HepG2 (cell line): ENCODE results near the gene NSUN6. TPM values are rescaled to one million over a fixed set of nuclear protein-coding genes. Genes with fewer than 3 reads are reported as not detected.

Experiments
- ARID3A ChIP-seq: IDR thresholded peaks from 2 replicates; pipeline ENCODE4 v1.6.1; 2012; ENCODE audit warnings: low read depth, low read length, improper control_type of control experiment
- ATF2 ChIP-seq: sonication (generic); formaldehyde crosslinking; IDR thresholded peaks from 2 replicates; pipeline ENCODE4 v1.4.0; 2020; ENCODE audit warnings: missing genetic modification reagents
- ATF7 ChIP-seq, 2 experiments: fragments of 450-650 bp in 1 of 2; sonication (generic) in 1 of 2; formaldehyde crosslinking in 1 of 2; IDR thresholded peaks; 2 replicates each; pipeline versions ENCODE4 v1.4.0 to v1.6.1; 2016 to 2020; ENCODE audit warnings: antibody characterized with exemption in 1 of 2, mild to moderate bottlenecking in 1 of 2, missing genetic modification reagents in 1 of 2
- DPF2 ChIP-seq: sonication (generic); formaldehyde crosslinking; IDR thresholded peaks from 2 replicates; pipeline ENCODE4 v1.4.0; 2020; ENCODE audit warnings: mild to moderate bottlenecking, low read depth, missing genetic modification reagents, borderline replicate concordance
- GLMP ChIP-seq: sonication (generic); formaldehyde crosslinking; IDR thresholded peaks from 2 replicates; pipeline ENCODE4 v1.9.0; 2021; ENCODE audit warnings: missing genetic modification reagents, mild to moderate bottlenecking, borderline replicate concordance
- KDM2A ChIP-seq: sonication (generic); formaldehyde crosslinking; IDR thresholded peaks from 2 replicates; pipeline ENCODE4 v1.4.0; 2020; ENCODE audit warnings: low read depth, missing genetic modification reagents, borderline replicate concordance
- MBD4 ChIP-seq: IDR thresholded peaks from 2 replicates; pipeline ENCODE4 v1.6.1; 2012; ENCODE audit warnings: low read length, inconsistent platforms, borderline replicate concordance
- MLLT10 ChIP-seq: sonication (generic); formaldehyde crosslinking; IDR thresholded peaks from 2 replicates; pipeline ENCODE4 v1.4.0; 2020; ENCODE audit warnings: missing genetic modification reagents
- MNT ChIP-seq: fragments of 450-650 bp; IDR thresholded peaks from 2 replicates; pipeline ENCODE4 v1.6.1; 2016
- MYPOP ChIP-seq: sonication (generic); formaldehyde crosslinking; IDR thresholded peaks from 2 replicates; pipeline ENCODE4 v1.8.1; 2023; ENCODE audit warnings: mild to moderate bottlenecking, moderate library complexity, missing genetic modification reagents
- NFE2L2 ChIP-seq: fragments of 150-350 bp; IDR thresholded peaks from 2 replicates; pipeline ENCODE4 v1.6.1; 2014; ENCODE audit warnings: low read length
- SIN3A ChIP-seq: IDR thresholded peaks from 2 replicates; pipeline ENCODE4 v1.6.1; 2011; ENCODE audit warnings: low read depth, mild to moderate bottlenecking, control low read depth, low read length, borderline replicate concordance
- SMAD1 ChIP-seq: sonication (generic); formaldehyde crosslinking; IDR thresholded peaks from 2 replicates; pipeline ENCODE4 v1.4.0; 2020; ENCODE audit warnings: missing genetic modification reagents, low read depth, mild to moderate bottlenecking, borderline replicate concordance
- SOX13 ChIP-seq, 3 experiments: fragments of 450-650 bp in 1 of 3; sonication (generic) in 1 of 3; formaldehyde crosslinking in 1 of 3; IDR thresholded peaks in 2 of 3; conservative IDR thresholded peaks in 1 of 3; 2 replicates each; pipeline versions ENCODE4 v1.5.0 to v1.6.1; 2016 to 2020; ENCODE audit warnings: antibody characterized with exemption in 1 of 3, mild to moderate bottlenecking in 1 of 3, missing compliant biosample characterization in 1 of 3, missing genetic modification reagents in 1 of 3, moderate library complexity in 1 of 3
- SRSF4 ChIP-seq: fragments of 200-400 bp; formaldehyde crosslinking; IDR thresholded peaks from one replicate; pipeline ENCODE4 v1.6.1; 2018; ENCODE audit warnings: mild to moderate bottlenecking, low read depth, low read length, moderate library complexity; ENCODE audit not compliant: poor library complexity, severe bottlenecking
- ZKSCAN8 ChIP-seq: IDR thresholded peaks from 2 replicates; pipeline ENCODE4 v1.6.1; 2016; ENCODE audit warnings: borderline replicate concordance, missing genetic modification reagents, missing compliant biosample characterization
- ZMAT3 ChIP-seq: sonication (generic); formaldehyde crosslinking; conservative IDR thresholded peaks from 2 replicates; pipeline ENCODE4 v1.7.0; 2021; ENCODE audit warnings: missing genetic modification reagents
- ZNF580 ChIP-seq: IDR thresholded peaks from 2 replicates; pipeline ENCODE4 v1.6.1; 2016; ENCODE audit warnings: low read depth, borderline replicate concordance
- ZNF891 ChIP-seq: sonication (generic); formaldehyde crosslinking; IDR thresholded peaks from 2 replicates; pipeline ENCODE4 v1.5.0; 2020; ENCODE audit warnings: mild to moderate bottlenecking, missing genetic modification reagents
- polyA plus RNA-seq, 8 experiments: library from polyadenylated mRNA; depleted of rRNA in 3 of 8; stranded (reverse) in 7 of 8; unstranded in 1 of 8; fragments of >200 nt; fragmentation: Illumina TruSeq in 4 of 8; extraction: Trizol in 4 of 8; gene quantifications; 2 replicates each; pipeline versions ENCODE4 v1.2.1 to v1.2.3, GENCODE V29; 2011 to 2016; ENCODE audit warnings: low read depth in 4 of 8, missing spikeins in 1 of 8, mixed read lengths in 1 of 8; ENCODE audit not compliant: insufficient read depth in 1 of 8
- total RNA-seq, 5 experiments: library from RNA; depleted of rRNA; stranded (reverse); fragments of >200 nt; fragmentation: Illumina TruSeq; extraction: Trizol; gene quantifications; 2 replicates each; pipeline ENCODE4 v1.2.3, GENCODE V29; 2016; ENCODE audit warnings: low read depth in 1 of 5

NSUN6 gene
- total and polyA plus RNA-seq, 2 of the 13 experiments (the other 11 are each of a cell fraction or from before 2014, with no cell fraction given) = 17.2 to 19.3 TPM

DNA sequence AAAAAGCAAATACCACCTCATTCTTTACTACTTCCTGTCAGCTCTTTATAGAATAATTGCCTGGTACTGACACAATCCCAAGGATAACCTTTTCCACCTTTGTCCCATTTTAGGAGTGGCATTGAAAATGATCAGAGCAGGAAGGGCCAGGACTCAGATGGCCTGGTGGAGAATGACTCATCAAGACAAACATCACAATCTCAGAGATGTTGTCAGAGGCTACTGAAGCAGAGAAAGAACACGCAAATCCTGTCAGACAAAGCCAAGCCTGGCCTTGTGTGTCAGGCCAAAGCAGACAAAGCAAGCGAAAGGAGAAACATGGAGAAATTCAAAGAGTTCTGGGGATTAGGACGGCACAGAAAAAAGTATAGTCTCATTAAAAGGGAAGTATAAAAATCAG is 40.9 kb downstream of the NSUN6 start (continued):
- TF ChIP-seq SIN3A (0 out of 2 replicates have a peak, but pooled peaks have one; percentile 46), ZKSCAN8 (peak; percentile 65; the same call in 1 of the 2 replicates), ZNF580 (CRISPR knock-in tag) (peak; percentile 30; the same call in 1 of the 2 replicates), SOX13 (IDR thresholded peaks at IDR 0.05) (no peak; the same call in 1 of the 2 replicates), SOX13 (CRISPR knock-in tag; conservative IDR thresholded peaks at IDR 0.05 in 1 of 2, IDR thresholded peaks at IDR 0.05 in 1 of 2) (peak in 1 of 2 experiments; percentile 96; a peak in 2 of 4 replicates), SMAD1 (no peak), MNT (no peak), NFE2L2 (peak; percentile 74; the same call in 1 of the 2 replicates), SRSF4 (no peak), ATF2 (peak; percentile 85), MBD4 (peak; percentile 69; the same call in 1 of the 2 replicates), GLMP (CRISPR knock-in tag) (no peak), DPF2 (CRISPR knock-in tag) (peak; percentile 81), KDM2A (peak; percentile 45; the same call in 1 of the 2 replicates), ZMAT3 (CRISPR knock-in tag) (no peak), ZNF891 (CRISPR knock-in tag) (no peak), MLLT10 (CRISPR knock-in tag) (no peak), ARID3A (peak; percentile 60; the same call in 1 of the 2 replicates), ATF7 (IDR thresholded peaks at IDR 0.05) (peak; percentile 59; the same call in 1 of the 2 replicates), ATF7 (CRISPR knock-in tag; IDR thresholded peaks at IDR 0.05) (no peak; the same call in 1 of the 2 replicates), MYPOP (CRISPR knock-in tag) (peak; percentile 45; the same call in 1 of the 2 replicates)
